ENCODE results near the gene OXLD1.

DNA sequence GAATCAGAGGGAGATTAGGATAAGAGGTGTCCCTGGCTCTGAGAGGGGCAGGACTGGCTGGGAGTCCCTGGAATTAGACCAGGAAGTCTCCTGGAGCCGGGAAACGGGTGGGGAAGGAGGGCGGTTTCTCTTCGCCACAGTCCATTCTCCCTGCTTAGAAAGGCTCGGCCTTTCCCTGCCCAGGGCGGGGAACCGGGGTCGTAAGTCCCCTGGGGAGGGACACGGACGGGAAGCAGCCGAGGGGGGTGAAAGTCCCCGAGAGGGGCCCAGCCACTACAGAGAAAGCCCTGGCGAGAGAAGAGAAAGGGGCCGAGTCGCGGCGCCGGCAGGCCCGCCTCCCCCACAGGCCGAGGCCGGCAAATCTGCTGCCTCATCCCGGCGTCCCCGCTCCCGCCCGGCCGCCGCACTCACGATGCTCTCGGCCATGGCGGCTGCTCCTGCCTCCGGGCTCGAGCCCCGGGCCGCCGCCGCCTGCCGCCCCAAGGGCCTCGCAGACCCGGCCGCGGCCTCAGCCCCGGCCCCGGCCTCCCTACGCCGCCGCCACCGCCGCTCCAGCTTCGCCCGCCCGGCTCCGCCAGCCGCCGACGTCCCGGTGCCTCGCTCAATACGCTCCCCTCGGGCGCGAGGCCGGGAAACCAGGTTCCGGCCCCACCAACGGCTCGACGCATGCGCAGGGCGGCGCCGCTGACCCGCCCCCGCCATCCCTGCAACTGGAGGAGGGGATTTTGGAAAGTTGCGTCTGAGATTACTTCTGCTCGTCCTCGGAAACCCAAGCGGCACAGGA lies 29.7 kb downstream of the OXLD1 start, which contains the start of the genes NPLOC4 and TSPAN10:
- TF ChIP-seq, protein P1, sequence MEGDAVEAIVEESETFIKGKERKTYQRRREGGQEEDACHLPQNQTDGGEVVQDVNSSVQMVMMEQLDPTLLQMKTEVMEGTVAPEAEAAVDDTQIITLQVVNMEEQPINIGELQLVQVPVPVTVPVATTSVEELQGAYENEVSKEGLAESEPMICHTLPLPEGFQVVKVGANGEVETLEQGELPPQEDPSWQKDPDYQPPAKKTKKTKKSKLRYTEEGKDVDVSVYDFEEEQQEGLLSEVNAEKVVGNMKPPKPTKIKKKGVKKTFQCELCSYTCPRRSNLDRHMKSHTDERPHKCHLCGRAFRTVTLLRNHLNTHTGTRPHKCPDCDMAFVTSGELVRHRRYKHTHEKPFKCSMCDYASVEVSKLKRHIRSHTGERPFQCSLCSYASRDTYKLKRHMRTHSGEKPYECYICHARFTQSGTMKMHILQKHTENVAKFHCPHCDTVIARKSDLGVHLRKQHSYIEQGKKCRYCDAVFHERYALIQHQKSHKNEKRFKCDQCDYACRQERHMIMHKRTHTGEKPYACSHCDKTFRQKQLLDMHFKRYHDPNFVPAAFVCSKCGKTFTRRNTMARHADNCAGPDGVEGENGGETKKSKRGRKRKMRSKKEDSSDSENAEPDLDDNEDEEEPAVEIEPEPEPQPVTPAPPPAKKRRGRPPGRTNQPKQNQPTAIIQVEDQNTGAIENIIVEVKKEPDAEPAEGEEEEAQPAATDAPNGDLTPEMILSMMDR (conservative IDR thresholded peaks at IDR 0.05; ENCODE audit: low read depth, low read length), result no peak
- no peak for TF ChIP-seq EZH2 (IDR thresholded peaks at IDR 0.05; ENCODE audit: borderline replicate concordance, low read depth, low read length, poor library complexity, severe bottlenecking)

Data from A673 (cell line).